WI38 (cell line): Measurements from ENCODE around the gene UTRN.

ENCODE experiments used
- H3K4me3 ChIP-seq: 2 replicates; pipeline ENCODE4 v1.5.1; 2011; ENCODE audit warnings: low read depth, mild to moderate bottlenecking, control low read depth, low read length
- TF ChIP-seq, protein P1 (sequence below): IDR thresholded peaks from 2 replicates; pipeline ENCODE4 v1.5.1; 2012; ENCODE audit warnings: low read depth, mild to moderate bottlenecking, control low read depth, low read length

Gene UTRN

DNA sequence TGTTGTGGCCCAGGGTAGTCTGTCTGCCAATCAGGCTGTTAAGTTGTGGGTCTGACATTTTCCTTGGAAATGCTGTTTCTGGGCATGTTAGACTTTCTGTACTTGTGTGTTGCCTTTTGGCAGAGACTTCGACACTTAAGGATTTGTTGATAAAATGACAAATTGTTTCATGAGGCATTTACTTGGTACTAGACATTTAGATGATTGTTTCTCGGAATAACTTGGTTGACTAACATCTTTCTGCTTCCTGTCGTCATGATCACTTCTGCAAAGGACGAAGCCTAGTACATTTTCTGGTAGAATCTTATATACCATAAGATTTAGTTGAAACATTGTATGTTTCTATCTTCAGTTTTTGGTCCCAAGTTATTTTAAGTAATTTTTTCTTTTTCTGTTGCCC is 34.1 kb downstream of the UTRN start:
- no peak overlapping the region for H3K4me3 ChIP-seq
- TF ChIP-seq, protein P1, sequence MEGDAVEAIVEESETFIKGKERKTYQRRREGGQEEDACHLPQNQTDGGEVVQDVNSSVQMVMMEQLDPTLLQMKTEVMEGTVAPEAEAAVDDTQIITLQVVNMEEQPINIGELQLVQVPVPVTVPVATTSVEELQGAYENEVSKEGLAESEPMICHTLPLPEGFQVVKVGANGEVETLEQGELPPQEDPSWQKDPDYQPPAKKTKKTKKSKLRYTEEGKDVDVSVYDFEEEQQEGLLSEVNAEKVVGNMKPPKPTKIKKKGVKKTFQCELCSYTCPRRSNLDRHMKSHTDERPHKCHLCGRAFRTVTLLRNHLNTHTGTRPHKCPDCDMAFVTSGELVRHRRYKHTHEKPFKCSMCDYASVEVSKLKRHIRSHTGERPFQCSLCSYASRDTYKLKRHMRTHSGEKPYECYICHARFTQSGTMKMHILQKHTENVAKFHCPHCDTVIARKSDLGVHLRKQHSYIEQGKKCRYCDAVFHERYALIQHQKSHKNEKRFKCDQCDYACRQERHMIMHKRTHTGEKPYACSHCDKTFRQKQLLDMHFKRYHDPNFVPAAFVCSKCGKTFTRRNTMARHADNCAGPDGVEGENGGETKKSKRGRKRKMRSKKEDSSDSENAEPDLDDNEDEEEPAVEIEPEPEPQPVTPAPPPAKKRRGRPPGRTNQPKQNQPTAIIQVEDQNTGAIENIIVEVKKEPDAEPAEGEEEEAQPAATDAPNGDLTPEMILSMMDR: no peak

DNA sequence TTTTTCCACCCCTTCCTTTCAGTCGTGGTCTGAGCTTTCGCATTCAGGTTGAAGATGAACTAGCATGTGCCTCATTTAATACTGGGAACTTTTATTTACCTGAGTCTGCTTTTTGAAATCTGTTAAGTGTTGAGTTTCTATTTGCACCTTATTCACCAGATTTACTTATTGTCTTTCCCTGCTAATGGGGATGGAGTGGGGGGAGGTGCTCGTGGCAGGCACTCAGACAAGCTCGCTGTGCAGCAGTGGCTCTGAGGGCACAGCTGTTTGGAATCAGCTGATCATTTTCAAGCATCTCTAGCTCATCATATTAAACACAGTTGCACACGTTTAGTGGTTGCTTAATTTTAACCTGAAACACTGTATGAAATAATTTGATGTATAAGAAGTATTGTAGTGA is 35.6 kb downstream of the UTRN start:
- H3K4me3 ChIP-seq: no peak overlapping the region
- TF ChIP-seq, protein P1: no peak

- TF ChIP-seq, protein P1: no peak
- H3K4me3 ChIP-seq: no peak overlapping the region
Measured at GRCh38 chr6:144321839-144322591, 36.9 kb downstream of the UTRN start.

DNA sequence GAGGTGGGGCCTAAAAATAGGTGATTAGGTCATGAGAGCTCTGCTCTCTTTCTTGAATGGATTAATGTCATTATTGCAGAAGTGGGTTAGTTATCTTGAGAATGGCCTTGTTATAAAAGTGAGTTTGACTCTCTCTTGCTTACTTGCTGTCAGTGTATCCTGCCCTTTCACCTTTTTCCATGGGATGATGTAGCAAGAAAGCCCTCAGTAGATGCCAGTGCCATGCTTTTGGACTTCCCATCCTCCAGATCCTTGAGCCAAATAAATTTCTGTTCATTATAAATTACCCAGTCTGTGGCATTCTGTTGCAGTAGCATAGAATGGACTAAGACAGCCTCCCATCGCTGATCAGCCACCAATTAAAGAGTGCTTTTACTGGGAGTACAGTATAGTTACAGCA is 40.1 kb downstream of the UTRN start:
- TF ChIP-seq, protein P1: no peak
- no peak overlapping the region for H3K4me3 ChIP-seq

- no peak overlapping the region for H3K4me3 ChIP-seq
- TF ChIP-seq, protein P1: no peak
Measured at GRCh38 chr6:144326393-144326792, 41.3 kb downstream of the UTRN start.

DNA sequence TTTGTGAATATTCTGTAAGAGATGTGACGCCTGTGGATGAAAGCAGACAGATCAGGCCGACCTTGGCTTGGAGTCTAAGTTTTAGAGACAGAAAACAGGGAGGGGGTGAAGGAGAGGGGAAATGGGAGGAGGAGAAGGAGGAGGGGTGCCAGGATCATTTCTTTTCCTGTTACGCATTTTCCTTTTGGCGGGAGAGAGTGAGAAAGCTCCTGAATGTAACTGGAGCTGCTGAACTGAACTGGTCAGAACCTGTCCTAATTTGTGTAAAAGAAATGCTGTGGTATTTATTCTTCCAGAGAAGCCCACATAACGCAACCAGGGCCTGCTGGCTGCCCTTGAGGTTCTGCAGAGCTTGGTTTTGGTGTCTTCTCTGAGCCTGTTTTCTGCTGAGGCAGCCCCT is 41.9 kb downstream of the UTRN start:
- H3K4me3 ChIP-seq: no peak overlapping the region
- TF ChIP-seq, protein P1: no peak

DNA sequence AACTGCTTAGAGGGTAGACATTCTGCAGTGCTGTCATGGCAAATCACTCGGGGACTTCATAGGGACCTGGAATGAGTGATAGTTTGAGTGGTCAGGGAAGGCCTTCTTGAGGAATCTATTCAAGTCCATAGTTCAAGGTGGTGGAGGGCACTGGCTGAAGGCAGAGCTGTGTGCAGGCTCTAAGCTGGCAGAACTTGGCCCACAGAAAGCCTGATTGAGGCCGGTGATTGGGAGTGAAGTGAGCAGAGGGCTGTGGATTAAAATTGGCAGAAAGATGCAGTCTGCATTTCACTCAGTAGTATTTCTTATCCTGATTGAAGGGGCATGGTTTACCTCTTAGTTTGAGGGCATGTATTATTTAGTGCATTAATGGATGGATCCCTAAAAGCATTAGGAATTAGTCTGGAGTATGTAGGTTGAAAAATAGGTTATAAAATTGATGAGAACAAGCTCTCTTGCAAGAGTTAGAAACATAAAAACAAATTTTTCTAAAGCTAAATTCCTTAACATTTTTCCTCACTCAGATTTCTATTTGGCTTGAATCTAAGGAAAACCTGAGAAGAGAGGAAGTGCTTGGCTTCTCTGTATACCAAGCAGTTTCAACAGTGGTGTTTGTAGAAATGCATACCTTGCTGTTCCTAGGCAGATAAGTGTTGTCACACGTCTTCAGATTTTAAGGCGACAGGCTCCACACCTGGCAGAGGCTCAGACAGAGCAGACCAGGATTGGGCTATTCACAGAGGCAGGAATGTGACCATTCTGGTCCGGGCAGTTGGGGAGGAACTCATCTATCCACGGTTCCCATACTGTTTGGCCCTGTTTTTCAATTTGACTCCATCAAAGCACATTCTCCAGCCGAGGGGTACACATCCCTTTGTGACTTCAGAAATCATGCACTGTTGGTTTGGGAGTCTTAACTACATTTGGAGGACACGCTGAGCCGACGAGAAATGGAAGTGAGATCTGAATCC is 45.2 kb downstream of the UTRN start:
- TF ChIP-seq, protein P1: no peak
- H3K4me3 ChIP-seq: no peak overlapping the region
